Right lobe of liver (tissue), 6 donors: ENCODE results near the gene MBP. TPM values are rescaled to one million over a fixed set of nuclear protein-coding genes. Genes with fewer than 3 reads are reported as not detected.
"Not testable (repeated sequence)": the region's sequence is repeated elsewhere in the genome, so short reads cannot be mapped to it uniquely, and the experiment has no call there.

Source experiments
- ATAC-seq, 4 donors: fragments of 200-7000 bp; cut with Tn5 transposase; one replicate each; pipeline ENCODE4 v1.9.1; 2020; ENCODE audit warnings: mild to moderate bottlenecking in 4 of 4, moderate library complexity in 4 of 4
- DNase-seq, 3 donors: peaks; one replicate each; pipeline ENCODE4 v3.0.0-alpha.2; 2020
- H3K27ac ChIP-seq, 3 donors: fragments of 200-600 bp; one replicate each; pipeline ENCODE4 v1.8.0; 2022
- H3K27me3 ChIP-seq, 2 donors: fragments of 200-600 bp; one replicate each; pipeline ENCODE4 v1.8.0; 2022
- H3K36me3 ChIP-seq, 4 donors: fragments of 200-600 bp; sonication (generic) in 1 of 4; one replicate each; pipeline versions ENCODE4 v1.5.1 to v1.8.0; 2017 to 2022; ENCODE audit warnings: control low read depth in 1 of 4
- H3K4me1 ChIP-seq, 4 donors: fragments of 200-600 bp; sonication (generic) in 1 of 4; one replicate each; pipeline versions ENCODE4 v1.5.1 to v1.8.0; 2017 to 2022; ENCODE audit warnings: control low read depth in 1 of 4
- H3K4me3 ChIP-seq, 3 donors: fragments of 200-600 bp; one replicate each; pipeline ENCODE4 v1.8.0; 2022
- H3K9me3 ChIP-seq, 4 donors: fragments of 200-600 bp; sonication (generic) in 1 of 4; one replicate each; pipeline versions ENCODE4 v1.5.1 to v1.8.0; 2017 to 2022; ENCODE audit warnings: control low read depth in 1 of 4
- CTCF ChIP-seq, 4 donors: fragments of 200-600 bp in 3 of 4; fragments of 450-650 bp in 1 of 4; IDR thresholded peaks; one replicate each; pipeline versions ENCODE4 v1.5.1 to v1.8.0; 2016 to 2022; ENCODE audit warnings: antibody characterized with exemption in 4 of 4, mild to moderate bottlenecking in 2 of 4
- POLR2A ChIP-seq: fragments of 450-650 bp; IDR thresholded peaks from one replicate; pipeline ENCODE4 v1.6.1; 2017; ENCODE audit warnings: antibody characterized with exemption, mild to moderate bottlenecking
- WGBS: methylation state at CpG from one replicate; pipeline ENCODE4 v1.1.6; 2018; ENCODE audit warnings: low coverage, low lambda C conversion rate; ENCODE audit not compliant: insufficient coverage; ENCODE audit errors: missing lambda C conversion rate; 5-methylcytosine and 5-hydroxymethylcytosine counted together
- intact Hi-C, 2 donors: fragments of 100-400 bp; cut with DNase I; formaldehyde crosslinking; loops; one replicate each; pipeline versions ENCODE4 v1.11.2 to v1.14.1; 2022
- total RNA-seq, 6 experiments: library from RNA; depleted of rRNA in 2 of 6; stranded (reverse); fragments of >200 nt in 2 of 6; fragmentation: NEBNext Ultra II Directional in 3 of 6; extraction: Animal tissue kit (Norgen Biotek cat#: 25700) in 3 of 6; gene quantifications; one replicate each; pipeline versions ENCODE4 v1.1.0 to v1.2.4, GENCODE V29; 2016 to 2023
- donor health status: DM: no; HTN: yes; CAD: no.
- donor health status: DM: no; HTN: no; CAD: no.
- donor health status: DM: no; HTN: no; CAD: no.
- donor health status: DM: no; HTN: yes; CAD: no.
- donor health status: DM: no; HTN: yes; CAD: no.

Gene MBP
- total RNA-seq, 6 experiments from 2014 or later = 24.0 to 40.8 (median 27.6) TPM

DNA sequence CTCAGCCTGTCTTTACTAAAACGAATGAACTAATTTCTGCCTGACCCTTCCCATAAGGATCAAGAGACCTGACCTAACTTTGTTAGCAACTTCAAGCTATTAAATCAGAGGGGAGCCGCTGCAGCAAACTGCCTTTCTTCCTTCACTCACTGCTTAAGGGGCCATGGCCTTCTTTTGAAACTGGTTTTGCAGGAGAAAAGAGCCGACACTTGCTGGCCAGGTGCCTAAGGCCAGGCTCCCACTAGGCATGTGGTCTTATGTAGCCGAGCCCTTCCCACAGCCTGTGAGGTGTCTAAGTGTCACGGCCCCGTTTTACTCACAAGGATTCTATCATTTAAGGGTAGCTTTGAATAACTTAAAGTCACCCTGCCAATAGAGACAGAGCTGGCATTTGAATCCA is 179.4 kb downstream of the MBP start:
- Histone ChIP-seq H3K27ac (peak overlapping the region in 2 of 3 donors; percentile 72 to 78), H3K4me3 (no peak overlapping the region), H3K27me3 (no peaks in the 10 kb centered on the region), H3K36me3 (peaks cover 0 to 9% (median 0%) of the 10 kb centered on the region in 4 donors), H3K4me1 (peaks cover 0 to 39% (median 15%) of the 10 kb centered on the region in 4 donors), H3K9me3 (no peaks in the 10 kb centered on the region)
- no peak for DNase-seq
- 33% methylated on average over 5 of the region's 6 CpGs for WGBS
- no peak for ATAC-seq
- intact Hi-C loops = no loop called here
- TF ChIP-seq POLR2A (no peak), CTCF (IDR thresholded peaks at IDR 0.05) (no peak)

DNA sequence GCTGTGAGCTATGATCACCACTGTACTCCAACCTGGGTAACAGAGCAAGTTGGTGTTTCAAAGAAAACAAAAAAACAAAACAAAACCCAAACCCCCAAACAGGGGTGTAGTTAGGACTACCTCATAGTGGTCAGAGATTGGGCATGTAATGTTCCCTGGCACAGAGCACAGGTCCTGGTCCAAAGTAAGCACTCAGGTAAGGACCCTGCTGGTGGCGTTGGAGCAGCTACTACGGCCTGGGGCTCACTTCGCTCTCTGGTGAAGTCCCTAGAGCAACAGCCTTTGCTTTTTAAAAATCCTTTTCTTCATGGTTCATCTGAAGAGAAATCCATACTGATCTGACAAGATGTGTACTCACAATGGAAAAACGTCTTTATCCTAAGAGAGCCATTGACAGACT is 179.8 kb downstream of the MBP start:
- H3K9me3 ChIP-seq = no peaks in the 10 kb centered on the region
- peak overlapping the region in 1 of 3 donors; percentile 78 for H3K27ac ChIP-seq
- no peak overlapping the region for H3K4me3 ChIP-seq
- 22% methylated on average over 1 of the region's 4 CpGs for WGBS
- H3K4me1 ChIP-seq = peaks cover 0 to 39% (median 15%) of the 10 kb centered on the region in 4 donors
- intact Hi-C loops = no loop called here
- peaks cover 0 to 13% (median 0%) of the 10 kb centered on the region in 4 donors for H3K36me3 ChIP-seq
- no peaks in the 10 kb centered on the region for H3K27me3 ChIP-seq
- DNase-seq (no peak), ATAC-seq (no peak)
- TF ChIP-seq POLR2A = no peak
- no peak for TF ChIP-seq CTCF (IDR thresholded peaks at IDR 0.05)

DNA sequence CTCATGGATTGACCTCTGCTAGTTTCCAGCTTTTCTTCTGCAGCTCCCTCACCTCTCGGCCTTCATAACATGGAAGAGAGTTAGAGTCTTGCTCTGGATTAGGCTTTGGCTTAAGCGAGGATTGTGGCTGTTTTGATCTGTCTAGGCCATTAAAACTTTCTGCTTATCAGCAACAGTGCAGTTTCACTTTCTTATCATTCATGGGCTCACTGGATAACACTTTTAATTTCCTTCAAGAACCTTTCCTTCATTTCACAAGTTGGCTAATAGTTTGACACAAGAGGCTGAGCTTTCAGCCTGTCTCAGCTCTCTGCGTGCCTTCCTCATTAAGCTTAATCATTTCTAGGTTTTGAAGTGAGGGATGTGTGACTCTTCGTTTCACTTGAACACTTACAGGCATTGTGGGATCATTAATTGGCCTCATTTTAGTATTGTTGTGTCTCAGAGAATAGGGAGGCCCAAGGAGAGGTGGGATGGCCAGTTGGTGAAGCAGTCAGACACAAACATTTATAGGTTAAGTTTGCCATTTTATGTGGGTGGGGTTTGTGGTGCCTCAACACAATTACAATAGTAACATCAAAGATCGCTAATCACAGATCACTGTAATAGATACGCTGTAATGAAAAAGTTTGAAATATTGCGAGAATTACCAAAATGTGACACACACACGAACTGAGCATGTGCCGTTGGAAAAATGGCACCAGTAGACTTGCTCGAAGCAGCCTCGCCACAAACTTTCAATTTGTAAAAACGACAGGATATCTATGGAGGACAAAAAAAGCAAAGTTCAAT is 180.9 kb downstream of the MBP start:
- TF ChIP-seq CTCF (IDR thresholded peaks at IDR 0.05) (no peak), POLR2A (no peak)
- DNase-seq (no peak), ATAC-seq (no peak)
- intact Hi-C loops = no loop called here
- Histone ChIP-seq H3K27ac (no peak overlapping the region), H3K4me1 (peaks cover 0 to 33% (median 13%) of the 10 kb centered on the region in 4 donors), H3K36me3 (peaks cover 0 to 22% (median 0%) of the 10 kb centered on the region in 4 donors), H3K27me3 (no peaks in the 10 kb centered on the region), H3K9me3 (no peaks in the 10 kb centered on the region), H3K4me3 (no peak overlapping the region)
- WGBS = 88% methylated on average over 12 of the region's 12 CpGs

DNA sequence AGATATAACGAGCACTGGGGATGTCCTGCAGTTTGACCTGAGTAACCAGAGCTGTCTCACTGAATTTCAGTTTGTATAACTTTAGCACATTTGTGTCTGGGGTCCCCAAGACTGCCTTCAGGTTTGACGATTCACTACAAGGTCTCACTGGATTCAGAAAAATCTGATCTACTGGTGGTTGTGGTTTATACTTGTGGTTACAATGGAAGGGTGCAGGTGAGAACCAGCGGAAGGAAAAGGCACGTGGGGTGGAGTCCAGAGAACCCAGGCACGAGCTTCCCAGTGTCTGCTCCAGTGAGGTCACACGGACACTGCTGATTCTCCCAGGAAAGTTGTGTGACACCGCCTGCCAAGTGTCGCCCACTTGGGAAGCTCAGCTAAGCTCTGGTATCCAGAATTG is 184.2 kb downstream of the MBP start:
- Histone ChIP-seq H3K36me3 (peaks cover 0 to 22% (median 0%) of the 10 kb centered on the region in 4 donors), H3K9me3 (no peaks in the 10 kb centered on the region), H3K4me1 (peaks cover 0 to 10% (median 5%) of the 10 kb centered on the region in 4 donors), H3K4me3 (no peak overlapping the region), H3K27me3 (no peaks in the 10 kb centered on the region), H3K27ac (no peak overlapping the region)
- intact Hi-C loops = no loop called here
- TF ChIP-seq CTCF (IDR thresholded peaks at IDR 0.05) = no peak
- TF ChIP-seq POLR2A = no peak
- ATAC-seq (no peak), DNase-seq (no peak)
- 60% methylated on average over 6 of the region's 8 CpGs for WGBS

DNA sequence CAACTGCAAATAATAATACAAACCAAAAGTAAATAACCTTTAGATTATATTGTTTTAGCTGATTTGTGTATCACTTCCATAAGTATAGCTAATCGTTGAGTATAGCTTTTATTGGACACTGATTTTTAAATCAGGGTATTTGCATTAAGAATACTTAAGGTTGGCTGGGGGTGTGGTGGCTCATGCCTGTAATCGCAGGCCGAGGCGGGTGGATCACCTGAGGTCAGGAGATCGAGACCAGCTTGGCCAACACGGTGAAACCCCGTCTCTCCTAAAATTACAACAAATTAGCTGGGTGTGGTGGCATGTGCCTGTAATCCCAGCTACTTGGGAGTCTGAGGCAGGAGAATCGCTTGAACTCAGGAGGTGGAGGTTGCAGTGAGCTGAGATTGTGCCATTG is 188.2 kb downstream of the MBP start:
- H3K9me3 ChIP-seq, H3K4me1 ChIP-seq, intact Hi-C loops, H3K27me3 ChIP-seq, ATAC-seq, DNase-seq, H3K4me3 ChIP-seq, H3K27ac ChIP-seq: not testable (repeated sequence)
- H3K36me3 ChIP-seq = peaks cover 0 to 24% (median 0%) of the 10 kb centered on the region in 4 donors
- 96% methylated on average over 8 of the region's 8 CpGs for WGBS
